NCI-H2107 (cell line): ENCODE data around the gene DDX31.

Experiments
- DNase-seq: peaks from one replicate; lab custom pipeline; 2025; lab: John Stamatoyannopoulos, UW

The DDX31 gene

DNA sequence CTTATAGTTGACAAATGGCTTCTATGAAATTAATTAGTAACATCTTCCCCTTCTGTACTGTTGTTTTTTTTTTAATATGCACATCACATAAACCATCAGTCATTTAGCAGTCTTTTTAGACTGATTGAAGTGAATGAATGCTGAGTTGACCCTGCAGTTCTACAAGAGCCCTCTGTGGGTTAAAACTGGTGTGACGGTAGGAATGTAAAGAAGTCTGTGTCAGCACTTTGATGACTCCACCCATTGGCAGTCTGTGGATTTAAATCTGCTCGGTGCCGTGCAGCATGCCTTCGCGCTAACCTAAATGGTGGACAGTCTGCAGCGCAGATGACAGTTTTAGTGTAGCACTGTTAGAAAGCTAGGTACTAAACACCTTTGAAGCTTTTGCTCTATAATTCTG is 3.6 kb upstream of the DDX31 start:
- no peak for DNase-seq

DNA sequence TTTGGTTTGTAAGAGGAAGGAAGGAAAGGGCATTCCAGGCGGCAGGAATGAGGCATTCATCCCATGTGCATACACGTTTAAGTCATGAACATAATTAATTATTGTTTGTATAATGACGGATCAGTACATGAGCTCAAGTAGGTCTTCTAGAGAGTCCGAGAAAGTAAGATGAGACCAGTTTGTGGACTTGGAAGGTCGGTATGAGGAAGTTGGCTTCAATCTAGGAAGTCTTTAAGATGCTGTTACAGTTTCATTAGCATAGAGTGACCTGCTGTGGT is 2.6 kb upstream of the DDX31 start:
- no peak for DNase-seq

DNA sequence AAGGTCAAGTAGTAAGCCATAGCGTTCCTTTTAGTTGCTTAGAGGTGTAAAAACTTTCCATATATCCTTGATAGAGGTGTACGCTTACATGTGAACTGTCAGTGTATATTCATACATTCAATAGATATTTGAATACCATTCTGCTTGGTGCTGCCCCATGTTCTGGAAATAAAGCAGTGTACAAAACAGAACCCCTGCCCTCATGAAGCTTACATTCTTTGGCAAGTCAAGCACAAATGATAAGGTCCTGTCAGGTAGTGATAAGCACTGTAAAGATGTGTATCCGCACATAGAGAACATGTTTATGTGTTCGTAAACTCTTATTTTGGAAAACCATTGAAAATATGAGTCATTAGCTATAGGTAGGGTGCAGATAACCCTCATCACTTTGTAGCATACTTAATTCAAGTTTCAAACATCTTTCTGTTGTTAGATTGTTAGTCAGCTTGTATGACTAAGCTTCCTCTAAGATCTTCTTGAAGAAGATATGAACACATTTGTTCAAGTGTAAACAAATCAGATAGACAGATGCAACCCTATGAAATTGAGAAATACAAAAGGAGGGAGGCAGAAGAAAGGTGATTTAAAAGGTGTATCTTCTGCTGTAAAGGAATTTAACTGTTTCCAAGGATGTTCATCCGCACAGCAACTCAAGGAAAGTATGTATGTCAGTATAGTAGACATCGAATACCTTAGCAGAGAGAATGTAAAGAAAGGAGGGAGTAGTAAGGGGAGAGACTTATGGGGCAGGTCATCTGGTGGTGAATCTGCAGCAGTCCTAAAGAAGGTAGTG is 2.0 kb upstream of the DDX31 start:
- no peak for DNase-seq

DNA sequence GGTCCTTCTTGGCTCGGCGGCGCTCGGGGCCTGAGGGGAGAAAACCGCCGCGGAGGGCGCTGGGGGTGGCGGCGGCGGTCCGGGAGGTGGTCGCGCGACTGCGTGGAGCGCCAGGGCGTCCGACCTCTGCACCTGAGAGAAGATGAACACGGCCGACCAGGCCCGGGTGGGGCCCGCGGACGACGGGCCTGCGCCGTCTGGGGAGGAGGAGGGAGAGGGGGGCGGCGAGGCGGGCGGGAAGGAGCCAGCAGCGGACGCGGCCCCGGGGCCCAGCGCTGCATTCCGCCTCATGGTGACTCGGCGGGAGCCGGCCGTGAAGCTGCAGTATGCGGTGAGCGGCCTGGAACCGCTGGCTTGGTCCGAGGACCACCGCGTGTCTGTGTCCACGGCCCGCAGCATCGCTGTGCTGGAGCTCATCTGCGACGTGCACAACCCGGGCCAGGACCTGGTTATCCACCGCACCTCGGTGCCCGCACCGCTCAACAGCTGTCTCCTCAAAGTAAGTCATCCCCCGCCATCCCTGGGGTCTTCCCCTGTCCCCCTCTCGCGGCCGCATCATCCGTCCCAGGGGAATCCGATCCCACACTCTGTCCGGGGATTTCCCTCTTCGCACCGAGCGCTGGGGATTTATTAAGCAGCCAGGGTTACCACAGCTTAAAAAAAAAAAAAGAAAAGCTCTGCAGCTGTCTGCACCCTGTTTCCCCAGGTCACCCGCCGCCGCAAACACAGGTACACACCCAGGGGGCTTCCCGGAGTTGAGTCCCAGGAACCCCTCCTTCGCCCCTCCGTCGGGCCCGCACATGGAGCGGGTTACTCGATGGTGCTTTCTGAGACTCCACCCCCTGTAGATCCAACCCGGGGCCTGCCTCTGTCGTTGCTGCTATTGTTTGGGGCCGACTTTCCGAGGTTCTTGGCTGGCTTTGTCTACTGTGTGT is 941 bp upstream of the DDX31 start, which contains the start of gene GTF3C4:
Gene GTF3C4, plus strand, starts transcription at position 8 of the 935 bp plus-strand sequence. Its CDS starts 135 bp downstream, at position 143.
- DNase-seq, result no peak

DNA sequence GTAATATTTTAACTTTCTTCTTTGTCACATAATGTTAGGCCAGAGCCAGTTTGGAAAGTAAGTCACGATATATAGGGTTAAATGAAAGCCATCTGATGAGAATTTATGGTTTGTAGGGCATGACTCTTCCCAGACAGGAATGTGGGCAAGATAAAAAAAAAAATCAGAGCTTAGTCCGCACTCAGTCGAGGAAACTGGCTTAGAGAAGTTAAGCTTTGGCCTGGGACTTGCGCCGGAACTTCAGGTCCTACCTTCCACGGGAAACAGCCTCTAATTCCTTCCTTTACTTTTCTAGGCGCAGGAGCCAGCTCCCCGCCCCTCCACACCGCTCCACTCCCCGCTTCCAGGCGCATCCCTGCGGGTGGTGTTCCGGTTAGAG is 475 bp downstream of the DDX31 start:
- DNase-seq, result no peak

DNA sequence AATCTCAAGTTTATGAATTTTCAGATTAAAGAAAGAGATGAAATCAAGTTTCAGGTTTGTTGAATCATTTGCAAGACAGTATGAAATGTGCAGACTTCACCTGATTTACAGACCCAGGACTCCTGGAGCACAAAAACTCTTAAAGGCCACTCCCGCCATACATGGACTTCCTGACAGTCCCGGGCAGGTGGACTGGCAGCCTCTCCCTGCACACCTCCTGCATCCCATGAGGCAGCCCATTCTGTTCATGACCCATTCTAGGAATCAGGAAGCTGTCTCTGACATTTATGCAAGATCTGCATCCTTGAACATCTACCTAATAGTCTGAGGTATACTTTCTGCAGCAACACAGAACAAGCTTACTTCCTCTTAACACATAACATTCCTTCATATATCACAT is 5.9 kb downstream of the DDX31 start:
- DNase-seq, result no peak

DNA sequence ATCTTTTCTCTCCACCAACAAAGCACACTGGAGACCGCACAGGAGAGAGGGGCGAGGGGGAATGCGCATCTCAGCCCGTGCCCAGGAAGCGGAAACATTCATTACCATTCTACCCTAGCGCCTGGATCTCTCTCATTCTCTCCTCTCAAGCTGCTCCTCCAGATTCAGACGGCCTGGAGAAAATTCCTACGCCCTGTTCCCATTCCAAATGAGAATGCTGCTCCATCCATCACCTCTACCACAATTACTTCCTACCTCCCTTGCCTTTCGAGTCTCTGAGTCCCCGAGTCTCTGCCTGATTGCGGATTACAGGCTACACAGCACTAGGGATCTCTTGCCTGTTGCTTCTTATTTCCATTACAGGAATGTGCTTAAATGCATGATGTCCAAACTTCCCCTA is 6.7 kb downstream of the DDX31 start:
- DNase-seq, result no peak

DNA sequence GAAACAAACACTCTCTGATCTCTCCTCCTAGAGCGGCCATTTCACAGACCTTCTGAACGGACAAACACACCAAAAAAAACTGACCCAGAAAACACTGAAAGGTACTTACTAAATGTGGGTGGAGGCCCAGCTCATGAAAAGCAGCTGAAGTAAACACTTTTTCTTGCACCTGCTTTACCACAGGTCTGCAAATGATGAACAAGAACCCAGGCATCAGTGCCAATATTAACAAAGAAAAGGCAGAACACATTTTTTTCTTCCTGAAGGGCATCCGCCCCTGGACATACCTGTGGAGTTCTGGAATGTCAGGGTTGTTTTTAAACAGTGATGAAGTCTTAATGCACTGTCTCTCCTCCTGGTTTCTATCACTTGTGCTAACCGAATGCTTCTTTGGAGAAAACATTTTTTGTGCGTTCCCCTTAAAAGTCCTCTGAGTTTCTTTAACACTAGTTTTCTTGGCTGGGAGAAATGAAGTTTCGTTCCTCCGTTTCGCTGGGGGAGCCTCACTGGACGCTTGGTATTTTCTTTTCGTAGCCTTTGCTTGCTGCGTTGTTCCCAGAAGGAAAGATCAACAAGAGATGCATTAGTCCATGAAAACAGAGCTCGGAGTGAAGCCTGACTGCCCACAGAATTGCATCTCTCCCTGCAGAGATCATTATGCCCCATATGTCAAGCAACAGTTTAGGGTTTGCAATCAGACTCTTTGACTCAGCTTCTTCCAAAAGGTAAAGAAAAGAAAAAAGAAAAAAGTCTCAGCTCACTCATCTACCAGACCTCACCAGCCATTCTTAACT is 7.4 kb downstream of the DDX31 start:
- no peak for DNase-seq

DNA sequence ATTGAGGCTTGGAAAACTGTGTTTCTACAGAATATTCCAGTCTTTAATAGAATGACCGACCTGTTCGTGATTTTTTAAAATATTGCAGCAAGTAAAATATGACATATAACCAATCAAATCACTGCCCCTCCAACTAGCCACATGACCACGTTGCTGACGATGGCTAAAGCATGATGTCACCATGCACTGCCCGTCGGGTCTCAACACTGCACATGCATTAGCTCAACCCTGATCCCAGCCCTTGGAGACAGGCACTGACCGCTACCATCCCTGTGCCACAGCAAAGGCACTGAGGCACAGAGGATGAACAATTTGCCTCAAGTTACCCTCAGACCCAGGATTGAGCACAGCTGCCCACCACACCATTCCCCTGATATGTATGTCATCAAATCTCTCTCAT is 13.5 kb downstream of the DDX31 start:
- no peak for DNase-seq

DNA sequence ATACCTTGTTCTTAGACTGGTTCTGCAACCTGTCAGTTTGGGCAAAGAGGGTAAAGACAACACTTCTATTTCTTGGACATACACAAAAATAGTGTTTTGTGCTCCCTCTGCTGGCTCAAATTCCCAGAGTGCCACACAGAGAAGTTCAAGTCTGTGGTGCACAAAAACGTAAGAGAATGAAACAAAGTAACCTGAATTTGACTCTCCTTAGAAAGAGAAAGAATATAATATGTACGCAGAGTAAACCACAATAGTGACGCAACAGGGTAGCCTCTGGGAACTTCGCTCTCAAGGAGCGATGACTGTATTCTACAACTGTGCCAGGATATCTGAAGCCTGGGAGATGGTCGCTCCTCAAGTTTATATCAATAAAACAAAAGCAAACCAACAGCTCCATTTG is 18.5 kb downstream of the DDX31 start:
- no peak for DNase-seq

DNA sequence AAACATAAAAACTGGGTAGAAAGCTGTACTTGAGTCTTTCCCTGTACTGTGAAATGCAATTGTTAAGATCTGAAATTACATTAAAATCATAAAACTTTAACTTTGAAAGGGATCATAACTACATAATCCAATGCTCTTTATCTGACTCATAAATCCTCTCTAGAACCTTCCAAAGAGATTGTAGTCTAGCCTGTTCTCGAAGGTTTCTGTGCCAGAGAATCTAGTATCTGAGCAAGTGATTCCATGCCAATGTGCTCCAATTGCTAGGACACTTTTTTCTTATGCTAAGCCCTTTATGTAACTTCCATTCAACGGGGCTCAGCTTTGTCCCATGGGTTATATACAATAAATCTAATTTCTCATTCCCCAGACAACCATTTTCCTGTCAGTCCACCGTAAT is 21.1 kb downstream of the DDX31 start:
- DNase-seq, result no peak

DNA sequence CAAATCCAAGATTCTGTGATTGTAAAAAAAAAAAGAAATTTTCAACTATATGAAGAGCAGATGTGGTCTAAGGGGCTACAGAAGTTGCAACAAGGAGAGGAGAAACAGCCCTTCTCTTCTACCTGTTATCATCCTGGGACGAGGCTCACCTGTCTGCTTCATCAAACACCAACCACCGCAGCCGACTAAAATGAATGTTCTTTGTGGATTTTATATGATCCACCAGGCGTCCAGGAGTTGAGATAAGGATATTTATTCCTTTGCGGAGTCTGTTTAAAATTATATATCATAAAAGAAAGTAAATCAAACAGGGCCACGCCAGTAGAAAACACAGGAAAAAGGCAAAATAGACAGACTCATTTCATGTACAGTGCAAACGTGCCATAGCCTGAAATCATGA is 21.5 kb downstream of the DDX31 start:
- no peak for DNase-seq

DNA sequence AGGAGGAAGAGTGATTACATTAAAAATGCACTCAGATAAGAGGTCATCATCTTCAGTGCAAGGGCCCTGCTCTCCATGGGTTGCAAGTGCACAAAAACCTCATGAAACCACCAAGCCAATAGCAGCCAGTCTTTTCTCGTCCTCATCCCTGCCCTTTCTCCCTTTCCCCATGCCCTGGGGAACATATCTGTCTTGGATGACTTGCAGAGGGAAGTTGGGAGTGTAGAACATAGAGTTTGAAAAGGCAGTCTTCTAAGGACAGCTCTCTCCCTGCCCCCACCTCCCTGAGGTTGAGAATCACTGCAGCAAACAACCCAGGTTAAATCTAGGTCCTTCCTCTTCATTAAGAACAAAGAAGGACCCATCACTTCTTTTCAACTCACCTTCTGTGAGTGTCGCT is 22.0 kb downstream of the DDX31 start:
- no peak for DNase-seq

DNA sequence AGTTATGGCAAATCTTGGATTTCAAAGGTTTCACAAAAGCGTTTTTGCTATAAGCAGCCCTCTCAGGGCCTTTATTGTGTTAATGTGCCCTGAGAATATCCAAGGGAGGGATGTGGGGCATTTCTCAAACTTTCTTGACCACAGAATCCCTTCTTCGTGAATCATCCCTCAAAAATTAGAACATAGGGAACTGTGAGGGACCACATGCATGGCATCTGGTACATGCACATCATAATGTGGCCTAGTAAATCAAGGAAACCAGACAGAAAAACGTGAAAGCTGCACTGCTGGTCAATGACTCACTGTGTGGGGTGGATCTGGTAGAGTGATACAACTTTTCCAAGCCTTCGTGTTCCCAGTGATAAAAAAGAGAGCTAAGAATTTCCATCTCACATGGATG is 22.4 kb downstream of the DDX31 start:
- DNase-seq, result no peak

DNA sequence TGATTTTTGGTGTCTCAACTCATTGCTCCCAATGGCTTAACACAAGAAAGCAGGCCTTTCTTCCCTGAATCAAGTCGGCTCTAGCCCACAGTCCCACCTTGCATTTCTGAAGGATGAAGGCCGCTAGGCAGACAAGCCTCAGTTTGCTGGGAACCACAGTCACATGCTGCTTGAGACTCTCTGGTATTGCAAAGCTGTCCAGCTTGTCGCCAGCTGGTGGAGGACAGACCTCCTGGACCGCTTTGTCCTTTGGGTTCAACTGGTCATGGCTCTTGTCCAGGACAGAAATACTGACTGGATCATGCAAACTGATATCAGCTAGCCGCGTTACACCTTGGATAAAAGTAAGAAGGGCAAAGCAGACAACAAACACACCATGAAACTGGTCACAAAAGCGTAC is 23.1 kb downstream of the DDX31 start:
- no peak for DNase-seq

DNA sequence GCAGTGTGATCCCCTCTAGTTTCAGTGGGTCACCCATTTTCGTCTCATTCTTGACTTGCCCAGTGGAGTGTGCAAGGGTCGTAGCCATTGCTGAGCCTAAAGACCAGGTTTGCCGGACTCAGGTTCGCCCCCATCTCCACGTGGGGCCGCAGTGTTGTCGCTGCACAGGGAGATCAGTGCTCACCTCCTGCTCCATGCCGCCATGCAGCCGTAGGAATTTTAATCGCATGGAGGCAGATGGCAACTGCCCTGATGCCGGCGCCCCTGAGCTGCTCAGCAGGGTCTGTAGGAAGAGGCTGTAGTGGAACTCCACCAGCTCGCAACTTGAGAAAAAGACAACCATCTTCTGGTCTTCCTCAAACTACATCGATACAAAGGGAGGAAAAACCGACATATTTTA is 24.1 kb downstream of the DDX31 start:
- DNase-seq, result no peak

DNA sequence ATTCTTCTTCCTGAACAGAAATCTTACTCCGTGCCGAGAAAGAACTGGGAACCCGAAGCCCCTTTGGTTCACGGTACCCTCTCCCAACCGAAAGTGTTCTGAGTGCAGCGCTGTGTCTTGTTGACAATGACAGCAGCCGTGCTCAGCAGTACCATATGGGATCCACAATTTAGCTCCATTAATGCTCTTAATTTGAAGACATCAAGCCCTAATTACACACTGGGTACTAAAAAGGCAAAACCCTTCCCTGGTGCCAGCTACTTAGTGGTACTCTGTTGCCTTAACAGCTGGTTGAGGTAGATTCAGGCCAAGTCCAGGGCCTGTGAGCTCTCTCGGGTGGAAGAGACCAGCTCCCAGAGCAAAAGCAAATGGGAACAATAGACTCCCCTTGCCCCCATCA is 24.5 kb downstream of the DDX31 start:
- no peak for DNase-seq

DNA sequence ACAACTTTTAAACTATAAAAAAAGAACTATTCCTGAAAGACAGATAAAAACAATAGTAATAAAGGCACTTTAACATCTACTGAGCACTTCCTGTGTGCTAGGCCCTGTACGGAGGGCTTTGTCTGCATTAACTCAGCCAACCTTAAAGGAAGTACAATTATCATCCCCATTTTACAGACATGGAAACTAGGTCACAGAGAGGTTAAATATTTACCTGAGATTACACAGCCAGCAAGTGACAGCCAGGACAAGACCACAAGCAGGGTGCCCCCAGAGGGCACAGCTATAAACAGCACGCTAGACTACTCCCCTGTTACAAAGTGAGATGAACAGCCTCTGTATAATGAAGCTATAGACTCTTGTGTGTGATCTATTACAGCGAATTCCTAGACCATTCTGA is 25.5 kb downstream of the DDX31 start:
- no peak for DNase-seq

DNA sequence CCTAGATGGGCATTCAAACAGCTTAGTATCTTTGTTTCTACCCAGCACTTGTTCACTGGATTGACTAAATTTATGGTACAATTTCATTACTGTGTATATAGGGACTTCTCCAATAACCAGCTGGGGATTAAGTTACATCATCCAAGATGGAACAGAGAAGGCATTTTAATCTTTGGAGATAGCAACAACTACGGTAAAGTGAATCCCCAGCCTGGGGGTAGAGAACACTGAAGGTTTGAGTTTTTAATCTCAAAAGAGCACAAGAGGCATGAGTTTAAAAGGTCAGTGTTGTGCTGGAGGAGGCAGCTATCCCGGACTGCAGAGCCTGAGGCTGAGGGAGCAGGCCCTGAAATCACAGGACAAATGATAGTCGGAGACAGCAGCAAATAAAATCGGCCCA is 28.6 kb downstream of the DDX31 start:
- no peak for DNase-seq

DNA sequence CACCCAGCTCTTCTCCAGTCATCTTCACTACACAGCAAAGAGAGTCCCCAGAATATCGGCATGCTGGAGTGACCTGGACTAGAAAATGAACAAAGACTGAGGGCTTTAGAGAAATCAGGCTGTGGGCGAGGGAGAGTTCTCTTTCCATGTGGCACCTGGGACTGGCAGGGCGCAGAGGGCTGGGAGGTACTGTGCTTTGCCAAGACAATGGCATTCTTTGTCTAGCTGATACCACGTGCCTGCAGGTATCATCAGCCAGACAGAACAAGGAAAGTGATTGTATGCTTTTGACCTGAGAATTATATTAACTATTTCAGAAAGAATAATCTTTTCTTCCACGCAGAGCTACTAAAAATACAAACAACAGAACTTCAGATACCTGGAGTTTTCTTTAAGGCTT is 30.5 kb downstream of the DDX31 start:
- DNase-seq, result no peak

DNA sequence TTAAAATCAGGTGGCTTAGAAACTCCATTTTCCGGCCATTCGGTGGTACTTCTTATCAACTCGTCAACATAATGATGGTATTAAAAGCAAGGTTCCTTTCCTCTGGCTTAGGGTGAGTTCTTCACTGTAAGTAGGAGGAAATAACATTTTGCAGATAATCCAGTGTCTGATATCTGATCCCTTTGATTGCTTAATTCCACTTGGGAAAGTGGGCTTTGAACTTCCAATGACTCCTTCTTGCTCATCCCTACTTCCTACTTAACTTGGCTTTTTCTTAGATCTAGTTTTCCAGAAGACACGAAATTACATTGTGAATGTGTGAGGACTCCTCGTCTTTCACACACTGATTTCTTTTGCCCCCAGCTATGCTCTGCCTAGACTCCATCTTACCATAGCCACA is 31.5 kb downstream of the DDX31 start:
- DNase-seq, result no peak

DNA sequence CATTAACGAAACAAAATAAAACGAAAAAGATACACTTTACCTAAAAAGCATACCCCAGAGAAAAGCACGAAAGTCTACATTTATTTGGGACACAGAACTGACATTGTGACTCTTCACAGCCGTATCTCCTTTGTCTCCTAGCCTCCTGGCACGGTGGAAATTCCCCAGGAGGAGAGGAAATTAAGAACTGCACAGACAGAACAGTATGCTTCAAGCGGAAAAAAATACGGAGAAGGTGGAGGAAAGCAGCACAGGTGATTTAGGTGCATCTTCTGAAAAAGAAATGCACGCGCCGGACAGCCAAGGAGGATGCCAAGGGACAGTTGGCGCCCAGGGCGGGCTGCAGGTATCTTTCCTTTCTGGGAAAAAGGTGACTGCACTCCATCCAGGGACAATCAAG is 32.0 kb downstream of the DDX31 start:
- DNase-seq, result no peak

DNA sequence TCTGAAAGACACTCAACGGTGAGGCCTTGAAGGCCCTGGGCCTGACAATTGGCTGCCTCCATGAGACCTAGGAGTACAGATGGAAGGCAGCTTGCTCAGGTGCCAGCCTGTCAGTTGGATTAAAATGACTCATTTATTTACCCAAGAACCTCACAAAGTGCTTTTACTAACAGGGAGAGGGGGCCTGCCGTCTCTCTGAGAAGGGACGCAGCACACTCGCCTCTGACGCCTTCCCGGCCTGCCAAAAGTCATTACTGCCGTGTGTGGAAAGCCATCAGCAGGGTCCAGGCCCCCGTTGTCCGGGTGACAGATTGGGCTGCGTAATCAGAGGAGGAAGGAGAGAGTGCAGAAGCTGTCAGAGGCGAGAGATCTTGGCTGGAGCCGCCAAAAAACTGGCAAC is 32.4 kb downstream of the DDX31 start:
- DNase-seq, result no peak
